SK-N-MC (cell line): ENCODE data around the gene CDHR5.

Experiments used
- EZH2 ChIP-seq: fragments of 200-600 bp; sonication (generic); IDR thresholded peaks from one replicate; pipeline ENCODE4 v1.6.1; 2017; ENCODE audit warnings: antibody characterized with exemption
- POLR2AphosphoS5 ChIP-seq: IDR thresholded peaks from 2 replicates; pipeline ENCODE4 v1.6.1; 2012; ENCODE audit warnings: mild to moderate bottlenecking, low read depth, low read length, borderline replicate concordance

DNA sequence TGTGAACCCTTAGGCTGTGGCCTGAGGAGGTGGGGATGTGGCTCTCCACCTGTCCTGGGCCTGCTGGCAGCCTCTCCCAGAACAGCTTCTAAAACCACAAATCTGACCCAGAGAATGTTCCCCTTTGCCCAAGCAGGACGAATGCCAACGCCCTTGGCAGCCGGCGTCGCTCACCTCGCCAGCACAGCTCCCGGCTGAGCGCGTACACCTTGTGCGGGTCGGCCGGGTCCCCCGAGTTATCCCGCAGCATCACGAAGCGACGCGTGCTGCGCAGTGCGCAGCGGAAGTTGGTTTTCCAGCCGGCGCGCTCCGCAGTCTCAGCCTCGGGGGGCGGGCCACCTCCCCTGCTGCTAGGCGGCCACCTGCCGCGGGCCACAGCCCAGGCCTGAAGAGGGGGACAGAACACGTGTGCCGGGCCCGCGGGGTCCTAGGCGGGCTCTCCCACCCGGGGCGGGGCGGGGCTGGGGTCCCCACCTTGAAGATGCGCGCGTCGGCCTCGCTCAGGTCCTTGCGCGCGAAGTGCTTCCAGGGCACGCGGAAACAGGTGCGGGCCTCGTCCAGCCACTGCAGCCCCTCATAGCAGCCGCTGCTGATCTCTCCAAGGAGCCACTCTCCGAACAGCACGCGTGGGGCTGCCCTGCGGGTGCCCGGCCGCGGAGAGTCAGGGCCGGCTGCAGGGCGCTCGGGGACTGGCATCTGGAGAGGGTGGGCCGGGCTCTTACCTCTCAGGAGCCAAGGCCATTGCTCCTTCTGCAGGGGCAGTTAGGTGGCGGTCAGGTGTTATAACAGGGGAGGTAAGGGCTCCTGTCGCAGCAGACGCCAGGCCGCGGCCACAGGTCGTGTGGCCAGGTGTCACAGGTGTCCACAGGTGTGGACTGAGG, 9.9 kb downstream of the CDHR5 start:
- no peak for TF ChIP-seq EZH2
- no peak for TF ChIP-seq POLR2AphosphoS5
